IgD-negative memory B cell (primary cell): ENCODE measurements around the gene STIMATE. TPM values are rescaled to one million over a fixed set of nuclear protein-coding genes. Genes with fewer than 3 reads are reported as not detected.

Experiments
- polyA plus RNA-seq: library from polyadenylated mRNA; unstranded; fragments of 300-500 nt; fragmentation: Illumina TruSeq; gene quantifications from one replicate; pipeline ENCODE4 v1.2.3, GENCODE V29; 2021

STIMATE gene
- polyA plus RNA-seq, 1 donor from 2014 or later = 8.3 TPM

Other genes with a start within 250 kb of the STIMATE start
- 81.1 TPM for gene PBRM1, start 211.6 kb downstream of the STIMATE start, polyA plus RNA-seq
- gene GNL3, start 211.5 kb downstream of the STIMATE start, polyA plus RNA-seq = 64.0 TPM
- gene GLT8D1, start 191.8 kb downstream of the STIMATE start, polyA plus RNA-seq = 38.0 TPM
- gene SPCS1, start 191.4 kb downstream of the STIMATE start, polyA plus RNA-seq = 326 TPM
- 11.3 TPM for gene NEK4, start 126.6 kb downstream of the STIMATE start, polyA plus RNA-seq
- not detected for gene ITIH1, start 119.9 kb downstream of the STIMATE start, polyA plus RNA-seq
- not detected for gene ITIH3, start 102.8 kb downstream of the STIMATE start, polyA plus RNA-seq
- not detected for gene ITIH4, start 66.9 kb downstream of the STIMATE start, polyA plus RNA-seq
- not detected for gene MUSTN1, start 62.5 kb downstream of the STIMATE start, polyA plus RNA-seq
- gene SFMBT1, start 148.5 kb upstream of the STIMATE start, polyA plus RNA-seq = 17.8 TPM
- gene RFT1, start 232.9 kb upstream of the STIMATE start, polyA plus RNA-seq = 17.4 TPM